Glutamatergic neuron (in vitro differentiated cells): Measurements from ENCODE around the gene NFASC. TPM values are rescaled to one million over a fixed set of nuclear protein-coding genes. Genes with fewer than 3 reads are reported as not detected.

Source experiments
- DNase-seq: peaks from one replicate; pipeline ENCODE4 v3.0.0; 2022
- H3K27ac Mint-ChIP-seq: one replicate; pipeline ENCODE4 v1.8.0; 2020; ENCODE audit warnings: mild to moderate bottlenecking, mixed read lengths, inconsistent platforms; ENCODE audit not compliant: unreplicated experiment
- H3K27me3 Mint-ChIP-seq: one replicate; pipeline ENCODE4 v1.8.0; 2020; ENCODE audit warnings: mild to moderate bottlenecking, moderate library complexity, mixed read lengths, inconsistent platforms; ENCODE audit not compliant: unreplicated experiment
- H3K36me3 Mint-ChIP-seq: one replicate; pipeline ENCODE4 v1.8.0; 2020; ENCODE audit warnings: mild to moderate bottlenecking, mixed read lengths, inconsistent platforms; ENCODE audit not compliant: unreplicated experiment
- H3K4me1 Mint-ChIP-seq: one replicate; pipeline ENCODE4 v1.8.0; 2020; ENCODE audit warnings: mild to moderate bottlenecking, low read depth, mixed read lengths, inconsistent platforms; ENCODE audit not compliant: unreplicated experiment
- H3K4me3 Mint-ChIP-seq: one replicate; pipeline ENCODE4 v1.8.0; 2020; ENCODE audit warnings: mild to moderate bottlenecking, mixed read lengths, inconsistent platforms; ENCODE audit not compliant: unreplicated experiment
- H3K9me3 Mint-ChIP-seq: one replicate; pipeline ENCODE4 v1.8.0; 2020; ENCODE audit warnings: mild to moderate bottlenecking, moderate library complexity, mixed read lengths, inconsistent platforms; ENCODE audit not compliant: unreplicated experiment
- total RNA-seq: library from RNA; stranded (reverse); fragmentation: NEBNext Ultra II Directional; extraction: Animal tissue kit (Norgen Biotek cat#: 25700); gene quantifications from one replicate; pipeline ENCODE4 v1.2.1, GENCODE V29; 2021; ENCODE audit not compliant: unreplicated experiment
- TF ChIP-seq, protein P1 (sequence below): fragments of 200-600 bp; sonication (generic); IDR thresholded peaks from one replicate; pipeline ENCODE4 v1.5.0; 2021; ENCODE audit not compliant: partially characterized antibody, unreplicated experiment

Gene NFASC
- total RNA-seq, 1 donor from 2014 or later: 301 TPM

DNA sequence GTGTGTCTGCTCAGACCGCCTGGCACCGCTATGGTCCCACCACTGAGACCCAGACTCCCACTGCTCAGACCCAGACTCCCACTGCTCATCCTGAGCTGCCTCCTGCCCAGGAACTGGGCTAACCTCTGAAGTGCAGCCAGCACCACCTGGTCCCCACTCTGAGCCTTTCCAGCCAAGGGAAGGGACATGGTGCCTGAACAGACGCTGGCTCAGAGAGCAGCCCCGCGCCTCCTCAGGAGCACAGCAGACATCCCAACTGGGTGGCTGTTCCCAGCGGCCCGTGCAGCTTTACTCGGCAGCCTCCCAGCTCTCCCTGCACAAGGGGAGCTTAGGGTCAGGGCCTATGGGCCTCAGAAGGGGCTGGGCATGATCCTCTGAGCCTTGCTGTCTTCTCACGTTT, 144.6 kb downstream of the NFASC start:
- Mint-ChIP-seq H3K4me1 (peaks cover 36% of the 10 kb centered on the region), H3K9me3 (peaks cover 23% of the 10 kb centered on the region), H3K36me3 (peaks cover 7% of the 10 kb centered on the region), H3K4me3 (no peak overlapping the region), H3K27ac (no peak overlapping the region), H3K27me3 (peaks cover 21% of the 10 kb centered on the region)
- TF ChIP-seq, protein P1, sequence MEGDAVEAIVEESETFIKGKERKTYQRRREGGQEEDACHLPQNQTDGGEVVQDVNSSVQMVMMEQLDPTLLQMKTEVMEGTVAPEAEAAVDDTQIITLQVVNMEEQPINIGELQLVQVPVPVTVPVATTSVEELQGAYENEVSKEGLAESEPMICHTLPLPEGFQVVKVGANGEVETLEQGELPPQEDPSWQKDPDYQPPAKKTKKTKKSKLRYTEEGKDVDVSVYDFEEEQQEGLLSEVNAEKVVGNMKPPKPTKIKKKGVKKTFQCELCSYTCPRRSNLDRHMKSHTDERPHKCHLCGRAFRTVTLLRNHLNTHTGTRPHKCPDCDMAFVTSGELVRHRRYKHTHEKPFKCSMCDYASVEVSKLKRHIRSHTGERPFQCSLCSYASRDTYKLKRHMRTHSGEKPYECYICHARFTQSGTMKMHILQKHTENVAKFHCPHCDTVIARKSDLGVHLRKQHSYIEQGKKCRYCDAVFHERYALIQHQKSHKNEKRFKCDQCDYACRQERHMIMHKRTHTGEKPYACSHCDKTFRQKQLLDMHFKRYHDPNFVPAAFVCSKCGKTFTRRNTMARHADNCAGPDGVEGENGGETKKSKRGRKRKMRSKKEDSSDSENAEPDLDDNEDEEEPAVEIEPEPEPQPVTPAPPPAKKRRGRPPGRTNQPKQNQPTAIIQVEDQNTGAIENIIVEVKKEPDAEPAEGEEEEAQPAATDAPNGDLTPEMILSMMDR: no peak
- no peak for DNase-seq

DNA sequence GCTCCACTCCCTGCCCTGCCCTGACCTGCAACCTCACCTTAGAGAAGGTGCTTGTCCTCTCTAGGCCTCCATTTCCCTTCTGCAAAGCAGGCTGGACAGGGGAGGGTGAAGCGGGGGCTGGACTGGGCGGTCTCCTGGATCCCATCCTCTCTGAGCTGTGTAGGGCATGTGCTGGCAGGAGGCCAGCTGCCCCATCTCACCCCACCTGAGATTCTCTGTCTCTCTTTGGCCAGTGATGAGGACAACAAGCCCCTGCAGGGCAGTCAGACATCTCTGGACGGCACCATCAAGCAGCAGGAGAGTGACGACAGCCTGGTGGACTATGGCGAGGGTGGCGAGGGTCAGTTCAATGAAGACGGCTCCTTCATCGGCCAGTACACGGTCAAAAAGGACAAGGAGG, 145.4 kb downstream of the NFASC start:
- Mint-ChIP-seq H3K36me3 (peaks cover 7% of the 10 kb centered on the region), H3K4me3 (no peak overlapping the region), H3K27me3 (peaks cover 24% of the 10 kb centered on the region), H3K27ac (no peak overlapping the region), H3K9me3 (peaks cover 24% of the 10 kb centered on the region), H3K4me1 (peaks cover 34% of the 10 kb centered on the region)
- TF ChIP-seq, protein P1: no peak
- no peak for DNase-seq

DNA sequence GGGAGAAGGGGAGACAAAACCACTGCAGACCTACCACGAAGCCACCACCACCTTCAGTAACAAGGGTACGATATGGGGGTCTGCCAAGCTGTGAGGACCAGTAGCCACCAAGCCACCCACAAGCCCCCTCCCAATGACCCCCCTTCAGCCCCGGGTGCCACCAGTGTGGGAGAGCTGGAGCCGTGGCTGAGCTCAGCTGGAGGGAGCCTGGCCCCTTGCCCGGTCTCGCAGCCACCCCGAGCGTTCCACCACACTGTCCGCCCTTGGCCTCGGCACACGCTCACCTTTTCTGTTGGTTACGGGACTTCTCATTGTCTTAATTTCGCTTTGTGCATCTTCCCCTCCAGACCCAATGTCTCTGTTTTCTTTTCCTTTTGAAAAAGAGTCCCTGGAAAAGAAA, 145.9 kb downstream of the NFASC start:
- TF ChIP-seq, protein P1: no peak
- peaks cover 30% of the 10 kb centered on the region for H3K4me1 Mint-ChIP-seq
- DNase-seq: no peak
- peaks cover 7% of the 10 kb centered on the region for H3K36me3 Mint-ChIP-seq
- peaks cover 24% of the 10 kb centered on the region for H3K27me3 Mint-ChIP-seq
- peaks cover 21% of the 10 kb centered on the region for H3K9me3 Mint-ChIP-seq
- no peak overlapping the region for H3K4me3 Mint-ChIP-seq
- no peak overlapping the region for H3K27ac Mint-ChIP-seq

DNA sequence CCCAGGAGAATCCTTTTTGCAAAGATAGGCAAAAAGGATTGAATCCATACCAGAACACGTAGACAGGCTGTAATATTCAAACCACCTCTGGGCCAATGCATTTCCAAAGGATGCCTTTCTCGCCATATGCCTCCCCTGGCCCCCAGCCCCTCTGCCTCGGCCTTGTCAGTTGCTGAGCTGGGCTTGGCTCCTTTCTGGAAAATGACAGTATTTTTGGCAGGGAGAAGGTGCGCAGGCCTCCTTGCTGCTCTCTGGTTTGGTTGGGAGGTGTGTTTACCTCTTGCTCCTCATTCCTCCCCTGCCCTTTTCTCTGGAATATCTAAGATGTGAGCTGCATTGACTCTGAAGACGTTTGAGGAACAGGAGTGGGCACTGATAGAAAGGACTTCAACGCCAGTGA, 146.3 kb downstream of the NFASC start:
- peaks cover 7% of the 10 kb centered on the region for H3K36me3 Mint-ChIP-seq
- no peak overlapping the region for H3K27ac Mint-ChIP-seq
- H3K4me1 Mint-ChIP-seq: peaks cover 26% of the 10 kb centered on the region
- peaks cover 17% of the 10 kb centered on the region for H3K9me3 Mint-ChIP-seq
- TF ChIP-seq, protein P1: no peak
- H3K4me3 Mint-ChIP-seq: no peak overlapping the region
- no peak for DNase-seq
- H3K27me3 Mint-ChIP-seq: peaks cover 22% of the 10 kb centered on the region

DNA sequence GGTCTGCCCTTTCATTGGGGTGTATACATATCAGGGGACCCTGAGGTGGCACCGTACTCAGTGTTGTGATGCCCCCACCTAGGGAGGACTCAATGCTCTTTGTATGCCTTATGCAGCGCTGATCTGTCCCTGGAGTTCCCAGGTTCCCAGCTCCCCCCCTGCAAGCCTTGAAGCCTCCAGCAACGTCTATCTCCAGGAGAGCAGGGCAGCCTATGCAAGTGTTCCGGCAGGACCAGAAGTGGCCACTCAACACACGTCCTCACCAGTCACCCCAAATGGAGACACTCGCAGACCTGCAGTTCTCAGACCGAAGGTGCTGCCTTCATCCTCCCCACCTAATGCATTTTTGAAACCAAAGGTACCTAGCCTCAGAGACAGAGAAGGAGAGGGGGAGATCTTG, 147.1 kb downstream of the NFASC start:
- TF ChIP-seq, protein P1: no peak
- H3K9me3 Mint-ChIP-seq: peaks cover 13% of the 10 kb centered on the region
- no peak for DNase-seq
- H3K4me3 Mint-ChIP-seq: no peak overlapping the region
- H3K4me1 Mint-ChIP-seq: peaks cover 22% of the 10 kb centered on the region
- no peak overlapping the region for H3K27ac Mint-ChIP-seq
- peaks cover 23% of the 10 kb centered on the region for H3K27me3 Mint-ChIP-seq
- peaks cover 7% of the 10 kb centered on the region for H3K36me3 Mint-ChIP-seq
